Measurements from ENCODE around the gene ZNF831.

Gene ZNF831

DNA sequence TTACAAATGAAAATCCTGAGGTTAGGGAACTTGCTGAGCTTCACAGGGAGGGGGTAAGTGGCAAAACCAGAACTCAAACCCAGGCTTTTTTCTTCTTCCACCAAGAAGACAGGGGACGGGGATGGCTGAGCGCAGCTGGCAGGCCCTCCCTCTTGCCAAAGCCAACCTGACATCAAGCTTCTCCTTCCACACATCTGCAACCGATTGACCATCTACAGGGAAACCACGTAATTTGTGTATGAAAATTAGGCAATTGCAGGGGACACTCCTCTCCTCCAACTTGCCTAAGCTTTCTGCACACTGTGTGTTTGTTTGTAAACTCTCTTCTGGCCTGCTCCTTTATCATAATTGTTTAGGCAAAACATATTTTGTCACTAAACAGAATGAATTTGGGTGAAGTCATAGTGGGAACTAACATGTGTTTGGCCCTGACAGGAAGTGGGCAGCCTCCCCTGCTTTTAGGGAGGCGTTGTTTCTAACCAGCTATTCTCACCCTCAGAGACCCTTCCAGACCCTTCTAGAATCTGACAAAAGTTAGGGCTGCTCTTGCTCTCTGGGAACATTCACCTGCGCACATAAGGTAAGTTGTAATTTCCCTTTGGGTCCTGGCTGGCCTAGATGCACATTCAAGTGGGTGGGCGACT, 18.9 kb downstream of the ZNF831 start:
- no peak for DNase-seq

DNA sequence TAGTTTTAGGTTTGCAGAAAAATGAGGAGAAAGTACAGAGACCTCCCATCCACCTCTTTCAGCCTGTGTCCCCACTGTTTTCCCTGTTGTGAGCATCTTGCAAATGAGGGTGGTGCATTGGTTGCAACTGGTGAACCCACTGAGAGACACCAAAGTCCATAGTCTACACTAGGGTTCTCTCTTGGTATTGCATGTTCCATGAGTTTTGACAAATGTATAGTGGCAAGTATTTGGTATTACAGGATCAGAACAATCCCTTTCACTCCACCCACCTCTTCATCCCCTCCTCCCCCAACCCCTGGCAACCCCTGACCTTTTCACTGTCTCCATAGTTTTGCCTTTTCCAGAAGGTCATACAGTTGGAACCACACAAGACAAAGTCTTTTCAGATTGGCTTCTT, 20.1 kb downstream of the ZNF831 start:
- DNase-seq: no peak

DNA sequence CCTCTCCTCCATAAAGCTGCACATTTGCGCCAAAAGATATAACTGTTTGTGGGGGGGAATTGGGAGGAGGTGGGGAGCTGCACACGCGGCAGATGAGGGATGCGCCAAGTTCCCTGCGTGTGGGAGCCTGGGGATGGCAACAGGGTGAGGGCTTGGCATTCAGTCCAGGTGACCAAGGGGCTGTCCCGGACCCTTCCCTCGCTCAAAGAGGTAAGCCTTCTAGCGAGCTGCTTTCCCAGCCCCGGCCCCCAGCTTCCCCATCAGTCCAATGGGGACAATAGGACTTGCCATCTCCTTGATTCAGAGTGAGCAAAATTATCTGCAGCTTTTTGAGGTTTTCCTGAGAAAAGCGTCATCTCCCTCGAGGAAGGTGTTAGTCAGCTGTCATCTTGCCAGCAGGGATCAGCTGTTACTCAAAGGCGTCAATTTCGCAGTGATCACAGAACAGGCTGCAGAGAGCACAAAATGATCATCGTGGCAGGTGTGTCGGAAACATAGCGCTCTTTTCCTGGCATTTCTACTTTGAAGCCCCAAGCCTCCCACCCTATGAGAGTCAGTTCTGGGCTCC, 21.3 kb downstream of the ZNF831 start:
- no peak for DNase-seq

DNA sequence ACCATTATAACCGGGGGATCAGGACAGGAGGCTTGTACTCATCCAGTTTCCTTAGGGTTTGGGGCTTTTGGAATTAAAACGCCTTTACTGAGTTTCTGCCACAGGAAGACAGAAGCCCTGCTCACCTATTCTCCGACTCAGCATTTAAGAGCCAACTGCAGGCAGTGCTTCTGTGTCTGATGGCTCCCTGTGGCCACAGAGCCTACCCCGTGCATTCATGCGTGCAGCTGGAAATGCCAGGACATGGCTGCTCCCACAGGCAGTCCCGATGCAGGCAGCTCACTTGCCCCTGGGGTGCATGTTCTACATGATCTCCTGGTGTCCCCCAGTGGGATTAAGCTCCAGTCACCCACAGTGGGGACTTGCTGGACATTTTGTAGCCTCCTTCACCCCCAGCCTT, 22.2 kb downstream of the ZNF831 start:
- no peak for DNase-seq

DNA sequence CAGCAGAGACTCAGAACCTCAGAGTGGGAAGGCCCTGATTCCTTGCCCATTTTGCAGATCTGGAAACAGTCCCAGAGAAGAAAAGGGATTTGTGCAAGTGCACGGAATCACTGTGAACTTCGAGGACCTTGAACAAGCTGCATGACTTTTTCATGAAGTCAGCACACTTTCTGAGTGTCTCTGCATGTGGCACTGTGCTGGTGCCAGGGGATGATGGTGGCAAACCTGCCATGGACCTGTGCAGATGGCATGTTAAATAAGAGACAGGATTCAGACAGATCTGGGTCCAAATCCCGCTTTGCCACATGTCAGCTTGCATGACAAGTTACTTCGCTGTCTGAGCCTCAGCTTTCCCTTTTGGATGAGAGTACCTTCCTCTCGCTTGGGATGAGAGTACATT, 26.8 kb downstream of the ZNF831 start:
- DNase-seq: no peak

DNA sequence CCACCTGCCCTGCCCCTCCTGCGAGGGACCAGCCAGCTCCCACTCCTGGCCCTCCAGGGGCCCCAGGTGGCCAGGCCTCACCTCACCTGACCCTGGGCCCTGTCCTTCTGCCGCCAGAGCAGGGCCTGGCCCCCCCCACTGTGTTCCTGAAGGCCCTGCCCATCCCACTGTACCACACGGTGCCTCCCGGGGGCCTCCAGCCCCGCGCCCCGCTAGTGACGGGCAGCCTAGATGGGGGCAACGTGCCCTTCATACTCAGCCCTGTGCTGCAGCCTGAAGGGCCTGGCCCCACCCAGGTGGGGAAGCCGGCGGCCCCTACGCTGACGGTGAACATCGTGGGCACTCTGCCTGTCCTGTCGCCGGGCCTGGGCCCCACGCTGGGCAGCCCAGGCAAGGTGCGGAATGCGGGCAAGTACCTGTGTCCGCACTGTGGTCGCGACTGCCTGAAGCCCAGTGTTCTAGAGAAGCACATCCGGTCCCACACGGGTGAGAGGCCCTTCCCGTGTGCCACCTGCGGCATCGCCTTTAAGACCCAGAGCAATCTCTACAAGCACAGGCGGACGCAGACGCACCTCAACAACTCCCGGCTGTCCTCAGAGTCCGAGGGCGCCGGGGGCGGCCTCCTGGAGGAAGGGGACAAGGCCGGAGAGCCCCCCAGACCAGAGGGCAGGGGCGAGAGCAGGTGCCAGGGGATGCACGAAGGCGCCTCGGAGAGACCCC, 27.6 kb downstream of the ZNF831 start:
- no peak for DNase-seq

DNA sequence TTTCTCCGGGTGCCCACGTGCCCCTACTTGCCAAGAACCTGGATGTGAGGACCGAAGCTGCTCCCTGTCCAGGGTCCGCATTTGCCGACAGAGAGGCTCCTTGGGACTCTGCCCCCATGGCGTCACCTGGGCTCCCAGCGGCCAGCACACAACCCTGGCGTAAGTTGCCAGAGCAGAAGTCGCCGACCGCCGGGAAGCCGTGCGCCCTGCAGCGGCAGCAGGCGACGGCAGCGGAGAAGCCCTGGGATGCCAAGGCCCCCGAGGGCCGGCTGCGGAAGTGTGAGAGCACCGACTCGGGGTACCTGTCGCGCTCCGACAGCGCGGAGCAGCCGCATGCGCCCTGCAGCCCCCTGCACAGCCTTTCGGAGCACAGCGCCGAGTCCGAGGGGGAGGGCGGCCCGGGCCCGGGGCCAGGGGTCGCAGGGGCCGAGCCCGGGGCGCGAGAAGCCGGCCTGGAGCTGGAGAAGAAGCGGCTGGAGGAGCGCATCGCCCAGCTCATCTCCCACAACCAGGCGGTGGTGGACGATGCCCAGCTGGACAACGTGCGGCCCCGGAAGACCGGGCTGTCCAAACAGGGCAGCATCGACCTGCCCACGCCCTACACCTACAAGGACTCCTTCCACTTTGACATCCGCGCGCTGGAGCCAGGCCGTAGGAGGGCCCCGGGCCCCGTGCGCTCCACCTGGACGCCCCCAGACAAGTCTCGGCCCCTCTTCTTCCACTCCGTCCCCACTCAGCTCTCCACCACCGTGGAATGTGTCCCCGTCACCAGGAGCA, 28.3 kb downstream of the ZNF831 start:
- no peak for DNase-seq

DNA sequence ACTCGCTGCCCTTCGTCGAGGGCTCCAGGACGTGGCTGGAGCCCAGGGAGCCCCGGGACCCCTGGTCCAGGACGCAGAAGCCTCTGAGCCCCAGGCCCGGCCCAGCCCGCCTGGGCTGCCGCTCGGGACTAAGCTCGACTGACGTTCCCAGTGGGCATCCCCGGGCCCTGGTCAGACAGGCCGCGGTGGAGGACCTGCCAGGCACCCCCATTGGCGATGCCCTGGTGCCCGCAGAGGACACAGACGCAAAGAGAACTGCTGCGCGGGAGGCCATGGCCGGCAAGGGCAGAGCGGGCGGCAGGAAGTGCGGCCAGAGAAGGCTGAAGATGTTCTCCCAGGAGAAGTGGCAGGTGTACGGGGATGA, 28.9 kb downstream of the ZNF831 start:
- DNase-seq: no peak

DNA sequence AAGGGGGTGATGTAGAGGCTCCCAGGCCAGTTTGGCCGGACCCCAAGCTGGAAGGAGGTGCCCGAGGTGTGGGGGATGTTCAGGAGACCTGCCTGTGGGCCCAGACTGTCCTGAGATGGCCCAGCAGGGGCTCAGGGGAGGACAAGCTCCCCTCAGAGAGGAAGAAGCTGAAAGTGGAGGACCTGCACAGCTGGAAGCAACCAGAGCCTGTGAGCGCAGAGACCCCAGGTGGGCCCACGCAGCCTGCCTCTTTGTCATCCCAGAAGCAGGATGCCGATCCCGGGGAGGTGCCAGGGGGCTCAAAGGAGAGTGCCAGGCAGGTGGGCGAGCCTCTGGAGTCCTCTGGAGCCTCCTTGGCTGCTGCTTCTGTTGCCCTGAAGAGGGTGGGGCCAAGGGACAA, 29.7 kb downstream of the ZNF831 start:
- DNase-seq: no peak

DNA sequence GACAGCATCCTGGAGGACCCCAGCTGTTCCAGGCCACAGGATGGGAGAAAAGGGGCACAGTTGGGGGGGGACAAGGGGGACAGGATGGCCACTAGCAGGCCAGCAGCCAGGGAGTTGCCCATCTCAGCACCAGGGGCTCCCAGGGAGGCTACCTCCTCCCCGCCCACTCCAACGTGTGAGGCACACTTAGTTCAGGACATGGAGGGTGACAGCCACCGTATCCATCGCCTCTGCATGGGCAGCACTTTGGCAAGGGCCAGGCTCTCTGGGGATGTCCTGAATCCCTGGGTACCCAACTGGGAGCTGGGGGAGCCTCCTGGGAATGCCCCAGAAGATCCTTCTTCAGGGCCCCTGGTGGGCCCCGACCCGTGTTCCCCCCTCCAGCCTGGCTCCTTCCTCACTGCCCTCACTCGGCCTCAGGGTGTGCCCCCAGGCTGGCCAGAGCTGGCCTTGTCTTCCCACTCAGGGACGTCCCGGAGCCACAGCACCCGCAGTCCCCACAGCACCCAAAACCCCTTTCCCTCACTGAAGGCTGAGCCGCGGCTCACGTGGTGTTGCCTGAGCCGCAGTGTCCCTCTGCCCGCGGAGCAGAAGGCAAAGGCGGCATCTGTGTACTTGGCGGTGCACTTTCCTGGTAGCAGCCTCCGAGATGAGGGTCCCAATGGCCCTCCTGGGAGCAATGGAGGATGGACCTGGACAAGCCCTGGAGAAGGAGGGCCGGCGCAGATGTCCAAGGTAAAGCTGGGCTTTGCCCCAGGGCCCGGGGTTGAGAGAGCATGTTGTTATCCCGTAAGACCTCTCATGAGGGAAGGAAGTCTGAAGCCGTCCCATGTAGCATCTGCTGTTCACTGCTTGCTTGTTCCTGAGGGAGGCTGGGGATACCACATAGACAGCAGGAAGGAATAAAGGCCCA, 30.7 kb downstream of the ZNF831 start:
- DNase-seq: no peak

DNA sequence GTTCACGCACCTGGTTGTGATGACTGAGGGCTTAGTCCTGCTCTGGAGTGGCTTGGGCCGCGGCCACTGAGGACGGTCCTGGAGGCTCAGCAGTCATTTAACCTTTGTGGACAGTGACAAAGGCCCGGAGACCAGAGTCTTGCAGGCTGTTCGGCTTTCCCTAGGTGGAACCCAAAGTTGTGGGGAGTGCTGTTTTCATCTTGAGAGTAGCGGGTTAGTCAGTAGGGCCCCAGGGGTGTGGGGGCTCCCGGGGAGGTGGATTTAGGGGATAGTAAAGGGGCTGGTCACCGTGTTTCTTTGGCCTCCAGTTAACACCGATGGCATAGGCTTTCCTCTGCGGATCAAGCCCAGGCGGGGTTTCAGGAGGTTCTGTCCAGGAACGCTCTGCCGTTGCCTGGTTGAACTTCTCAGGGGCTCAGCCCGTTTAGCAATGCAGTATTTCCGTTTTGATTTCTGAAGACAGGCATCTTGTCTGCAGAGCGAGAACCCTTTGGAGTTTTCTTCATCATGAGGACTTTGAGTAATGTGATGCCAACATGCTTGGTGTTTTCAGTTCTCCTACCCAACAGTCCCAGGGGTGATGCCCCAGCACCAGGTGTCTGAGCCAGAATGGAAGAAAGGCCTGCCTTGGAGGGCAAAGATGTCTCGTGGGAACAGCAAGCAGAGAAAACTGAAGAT, 31.8 kb downstream of the ZNF831 start:
- DNase-seq: no peak

DNA sequence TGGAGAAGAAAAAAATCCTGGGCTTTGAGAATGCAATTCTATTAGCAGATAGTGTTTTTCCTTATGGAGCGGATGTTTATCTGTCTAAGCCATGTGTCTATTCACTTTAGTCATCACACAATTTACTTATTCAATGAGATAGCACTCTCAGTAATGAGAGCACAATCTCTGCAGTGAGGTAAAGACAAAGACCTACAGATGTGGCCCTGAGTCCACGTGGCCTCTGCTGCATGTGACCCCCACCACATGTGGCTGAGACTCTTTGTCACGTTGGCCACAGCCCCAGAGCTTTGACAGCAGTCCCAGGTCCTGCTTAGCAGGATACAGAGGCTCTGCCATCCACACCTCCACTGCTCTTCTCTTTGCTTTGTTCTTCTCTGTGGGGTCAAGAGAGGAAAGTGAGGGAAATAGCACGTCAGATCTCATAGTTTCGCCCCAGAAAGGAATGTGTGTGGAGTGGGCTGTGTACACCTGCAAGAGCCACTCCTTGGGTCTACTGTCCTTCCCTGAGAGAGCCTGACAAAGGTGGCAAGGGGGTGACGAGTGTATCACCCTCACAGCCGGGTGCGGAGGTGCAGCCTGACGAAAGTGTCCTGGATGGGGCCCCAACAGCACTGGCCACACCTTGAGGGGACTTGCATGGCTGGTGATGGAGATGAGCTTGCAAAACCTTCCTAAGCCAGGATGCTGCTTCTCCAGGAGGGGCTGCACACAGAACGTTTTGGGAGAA, 40.7 kb downstream of the ZNF831 start:
- no peak for DNase-seq

DNA sequence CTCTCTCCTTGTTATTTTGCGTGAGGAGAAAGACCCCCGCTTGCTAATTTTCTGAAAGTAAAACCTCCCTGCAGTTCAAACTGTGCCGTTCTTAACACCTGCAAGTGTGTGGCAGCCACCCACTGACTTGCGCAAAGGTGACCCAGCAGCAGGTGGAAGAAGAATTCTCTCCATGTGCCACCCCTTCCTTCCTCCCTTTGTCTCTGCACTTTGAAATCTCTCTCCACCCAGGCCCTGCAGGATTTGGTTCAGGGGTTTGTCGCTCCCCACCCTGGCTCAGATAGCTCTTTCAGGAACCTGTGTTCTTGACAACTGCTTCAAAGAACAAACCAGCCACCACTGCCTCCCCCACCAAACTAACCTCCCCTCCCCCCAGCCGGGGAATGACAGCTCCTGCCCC, 41.4 kb downstream of the ZNF831 start:
- no peak for DNase-seq

DNA sequence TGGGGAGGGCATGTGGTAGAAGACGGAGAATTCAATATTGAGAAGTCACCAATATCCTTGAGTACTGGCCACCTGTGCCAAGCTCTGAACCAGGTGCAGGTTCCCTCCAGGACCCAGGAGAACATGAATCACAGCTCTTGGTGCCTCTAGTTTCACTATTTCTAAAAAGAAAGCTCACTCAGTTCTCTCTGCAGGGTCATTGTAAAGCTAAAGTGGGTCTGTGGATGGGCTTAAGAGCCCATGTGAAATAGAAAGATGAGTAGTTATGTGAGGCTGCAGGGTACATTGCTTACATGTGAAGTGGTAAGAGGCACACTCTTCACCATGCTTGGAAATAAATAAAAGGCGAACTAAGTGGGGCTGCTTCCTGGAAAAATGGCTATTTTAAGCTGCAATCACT, 43.6 kb downstream of the ZNF831 start:
- peak; percentile 57 for DNase-seq

DNA sequence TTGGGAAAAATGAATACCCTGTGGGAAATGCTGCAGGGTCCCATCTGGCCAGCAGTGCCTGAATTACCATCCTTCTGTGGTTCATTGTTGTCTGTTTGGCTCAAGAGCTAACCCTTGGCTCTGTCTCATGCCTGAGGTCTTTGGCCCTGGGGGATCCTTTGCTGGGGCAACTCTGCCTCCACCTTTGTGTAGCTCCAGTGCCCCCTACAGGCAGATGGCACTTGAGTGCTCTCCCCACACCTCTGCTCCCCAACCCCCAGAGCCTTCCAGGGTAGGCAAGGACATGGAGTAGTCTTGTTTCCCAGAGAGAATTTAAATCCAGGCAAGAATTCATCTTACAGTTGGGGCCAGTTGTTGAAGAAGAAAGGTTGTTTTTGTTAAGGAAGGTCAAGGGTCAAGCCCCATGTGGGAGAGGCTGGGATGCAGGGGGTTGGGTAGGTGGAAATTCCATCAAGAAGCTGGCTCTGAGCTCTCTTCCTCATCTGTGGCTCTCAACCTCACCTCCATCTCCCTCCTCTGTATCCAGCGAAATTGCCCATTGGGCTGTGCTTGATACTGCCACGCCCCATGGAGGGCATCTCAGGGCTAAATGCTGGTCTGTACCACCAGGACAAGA, 44.2 kb downstream of the ZNF831 start:
- DNase-seq: peak; percentile 47

DNA sequence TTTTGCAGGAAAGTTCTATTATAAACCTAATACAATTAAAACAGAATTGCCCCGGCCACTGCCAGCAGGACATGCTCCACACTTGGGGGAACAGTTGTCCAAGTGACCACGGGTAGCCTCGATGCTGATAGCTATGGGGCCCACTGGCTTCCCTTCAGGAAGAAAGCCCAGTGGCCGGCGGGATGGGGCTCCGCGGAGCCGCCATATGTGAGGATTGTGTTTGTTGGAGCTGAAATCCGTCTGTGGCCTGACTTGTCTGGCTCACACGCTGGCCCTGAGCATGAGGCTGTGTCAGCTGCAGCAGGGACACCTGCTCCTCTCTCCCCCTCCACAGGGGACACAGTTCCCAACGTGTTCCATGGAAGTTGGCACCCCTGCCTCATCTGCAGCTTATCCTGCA, 46.6 kb downstream of the ZNF831 start:
- DNase-seq: no peak

DNA sequence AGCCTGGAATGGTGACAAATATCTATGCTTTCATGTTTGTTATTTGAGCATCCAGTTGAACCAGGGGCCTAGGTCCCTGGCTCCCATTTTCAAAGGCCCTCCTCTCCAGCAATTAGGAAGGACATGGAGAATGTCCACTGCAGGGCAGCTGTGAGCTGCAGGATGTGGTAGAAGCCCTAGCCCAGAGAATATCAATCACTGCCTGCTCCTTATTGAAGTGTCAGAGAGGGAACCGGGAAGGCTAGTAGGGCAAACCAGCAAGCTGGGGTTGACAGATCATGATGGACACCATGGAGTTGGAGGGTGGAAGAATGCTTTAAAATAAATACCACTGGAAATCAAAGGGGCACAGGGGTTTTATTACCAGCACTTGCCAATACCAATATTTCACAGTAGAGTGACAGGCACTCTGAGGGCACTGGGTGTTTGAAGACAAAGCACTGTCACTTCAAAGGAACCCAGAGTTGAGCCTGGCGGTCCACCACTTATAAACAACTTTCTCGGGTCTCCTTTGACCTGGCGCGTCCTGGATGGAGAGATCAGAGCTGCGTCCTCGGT, 47.7 kb downstream of the ZNF831 start:
- no peak for DNase-seq

DNA sequence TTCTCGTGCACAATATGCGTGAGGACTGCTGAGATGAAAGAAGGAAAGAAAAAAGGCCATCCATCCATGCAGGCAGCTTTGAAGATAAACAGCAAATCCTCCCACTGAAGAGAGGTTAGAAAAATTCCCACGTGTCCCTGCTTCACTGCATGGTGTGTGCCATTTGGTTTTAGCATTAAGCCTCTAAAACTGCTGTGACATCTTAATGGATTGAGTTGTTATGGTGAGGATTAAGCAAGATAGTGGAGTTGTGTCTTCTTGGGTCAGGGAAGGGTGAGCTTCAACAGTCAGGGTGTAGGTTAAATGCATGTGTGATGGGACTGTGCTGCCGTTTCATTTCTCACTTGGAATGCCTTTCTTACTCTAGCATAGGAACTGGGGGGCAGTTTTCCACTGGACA, 50.5 kb downstream of the ZNF831 start:
- DNase-seq: no peak

DNA sequence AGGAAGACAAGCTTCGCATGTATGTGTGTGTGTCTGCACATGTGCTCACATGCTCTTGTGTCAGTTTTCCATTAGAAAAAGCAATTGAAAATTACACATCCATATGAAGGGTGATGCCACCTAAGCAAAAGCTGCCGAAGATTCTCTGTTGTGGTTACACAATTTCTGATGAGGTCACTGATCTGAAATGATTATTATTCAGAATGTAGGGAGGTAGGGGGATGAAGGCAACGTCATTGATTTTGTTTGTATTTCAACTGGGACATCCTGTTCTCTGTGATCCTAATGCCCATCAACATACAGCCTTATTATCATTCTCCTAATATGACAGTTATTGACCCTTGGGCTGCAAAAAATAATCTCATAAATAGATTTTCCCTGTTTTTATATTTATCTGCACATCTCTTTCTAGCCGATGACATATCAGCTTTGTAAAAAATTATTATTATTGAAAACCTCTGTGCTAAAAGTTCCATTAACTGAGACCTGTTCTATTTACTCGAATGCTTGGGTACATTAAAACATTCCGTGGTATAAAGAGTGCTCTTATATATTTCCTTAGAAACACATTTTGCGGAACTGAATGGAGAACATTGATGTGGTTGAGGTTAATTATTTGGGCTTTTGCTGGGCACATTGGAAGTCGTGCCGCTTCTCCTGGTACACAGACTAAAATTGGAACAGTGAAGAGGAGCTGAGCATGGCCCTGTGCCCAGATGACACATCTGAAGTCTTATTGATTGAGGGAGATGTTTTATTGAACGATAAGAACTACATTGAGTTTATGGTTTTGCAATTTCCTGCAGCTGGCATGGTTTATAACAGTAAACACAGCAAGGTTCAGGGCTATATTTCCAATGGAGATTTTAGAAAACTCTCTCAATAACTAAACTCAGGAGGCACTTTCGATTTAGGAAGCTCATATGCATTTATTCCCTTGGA, 51.3 kb downstream of the ZNF831 start:
- no peak for DNase-seq

DNA sequence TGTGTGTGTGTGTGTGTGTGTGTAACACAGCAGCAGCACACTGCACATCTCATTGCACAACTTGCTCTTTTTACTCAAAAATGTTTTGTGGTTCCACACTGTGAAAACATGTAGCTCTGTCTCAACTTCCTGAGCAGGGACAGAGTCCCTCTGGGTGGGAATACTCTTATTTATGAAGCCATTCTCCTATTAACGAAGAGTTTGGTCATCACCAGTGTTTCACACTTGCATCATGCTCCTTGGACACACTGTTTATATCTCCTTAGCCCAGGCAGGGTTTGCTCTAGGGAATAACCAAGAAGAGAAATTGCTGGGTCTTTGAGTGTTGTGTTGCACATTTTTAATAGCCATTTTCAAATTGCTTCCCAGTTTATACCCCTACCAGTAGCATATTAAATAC, 53.6 kb downstream of the ZNF831 start:
- no peak for DNase-seq

Data from DMS79 treated with DMSO at 0.1 percent for 48 hours (cell line).